HG03378 (cell line): ENCODE measurements around the gene CSF3R.

Experiments used
- ATAC-seq: cut with Tn5 transposase; IDR thresholded peaks from one replicate; pipeline ENCODE4 v1.9.1; 2021; ENCODE audit warnings: mild to moderate bottlenecking, moderate library complexity; ENCODE audit not compliant: unreplicated experiment

Gene CSF3R

GRCh38 chr1:36421649-36422048, 61.1 kb downstream of the CSF3R start:
- no peak for ATAC-seq

GRCh38 chr1:36420836-36421317, 61.8 kb downstream of the CSF3R start:
- no peak for ATAC-seq

GRCh38 chr1:36420409-36420808, 62.3 kb downstream of the CSF3R start:
- no peak for ATAC-seq

- ATAC-seq, result no peak
Measured at GRCh38 chr1:36419569-36419968, 63.1 kb downstream of the CSF3R start.

DNA sequence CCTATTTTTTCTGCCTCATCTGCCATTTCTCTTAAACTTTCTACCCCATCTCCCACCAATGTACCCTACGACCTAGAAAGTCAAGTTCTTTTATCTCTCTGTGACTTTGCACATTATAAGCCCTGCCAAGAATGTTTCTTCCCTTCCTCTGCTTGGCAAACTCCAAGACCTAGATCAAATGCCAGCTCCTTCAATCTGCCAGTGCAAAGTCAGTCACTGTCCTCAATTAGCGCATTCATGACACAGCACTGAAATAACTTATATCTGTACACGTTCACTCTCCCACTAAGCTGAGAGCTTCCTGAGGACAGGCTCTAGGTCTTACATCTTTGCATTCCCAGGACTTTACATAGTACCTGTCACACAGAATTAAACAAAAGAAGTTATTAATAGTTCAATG, 63.6 kb downstream of the CSF3R start:
- ATAC-seq, result no peak

DNA sequence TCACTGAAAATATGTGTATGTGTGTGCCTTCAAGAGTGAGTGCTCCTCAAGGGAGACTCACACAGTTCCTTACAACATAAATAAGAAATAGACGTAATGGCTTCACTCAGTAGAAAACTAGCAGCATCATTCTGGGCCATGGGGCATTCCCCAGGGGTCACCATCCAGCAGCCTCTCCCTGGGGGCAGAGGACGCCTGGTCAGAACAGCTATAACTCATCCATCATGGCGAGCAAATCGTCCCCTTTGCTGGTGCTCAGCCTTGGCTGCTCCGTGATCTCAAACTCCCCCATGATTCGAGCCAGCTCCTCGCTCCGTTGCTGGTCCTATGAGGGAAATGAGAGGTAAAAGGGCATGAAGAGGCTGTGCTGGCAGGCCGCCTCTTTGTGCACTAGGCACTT, 64.8 kb downstream of the CSF3R start:
- ATAC-seq, result no peak
